GM19372 (cell line): Measurements from ENCODE around the gene MMD2.
A peak's percentile ranks its signal among the peaks of the same experiment; 100 is the strongest.
"Not testable (repeated sequence)": the region's sequence is repeated elsewhere in the genome, so short reads cannot be mapped to it uniquely, and the experiment has no call there.

ENCODE experiments used
- ATAC-seq: cut with Tn5 transposase; IDR thresholded peaks from one replicate; pipeline ENCODE4 v1.9.1; 2021; ENCODE audit warnings: mild to moderate bottlenecking, low read depth, moderate library complexity; ENCODE audit not compliant: unreplicated experiment

The MMD2 gene

DNA sequence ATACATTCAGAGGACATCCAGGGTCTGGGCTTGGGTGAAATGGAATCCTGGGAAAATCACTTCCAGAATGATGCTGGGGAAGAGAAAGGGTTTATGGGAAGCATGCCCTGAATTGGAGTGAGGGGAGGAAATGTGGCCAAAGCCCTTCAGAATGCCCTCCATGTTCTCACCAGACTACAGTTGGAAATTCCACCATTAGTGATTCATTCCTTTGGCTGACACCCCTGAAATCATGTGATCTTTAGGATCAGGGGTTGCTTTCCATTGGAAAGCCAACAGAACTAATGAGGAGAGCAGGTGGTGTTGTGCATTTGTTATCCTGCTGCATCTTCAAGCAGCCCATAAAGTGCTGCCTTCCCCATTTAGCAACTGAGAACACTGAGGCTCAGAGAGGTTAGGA is 54.6 kb downstream of the MMD2 start:
- ATAC-seq = no peak

DNA sequence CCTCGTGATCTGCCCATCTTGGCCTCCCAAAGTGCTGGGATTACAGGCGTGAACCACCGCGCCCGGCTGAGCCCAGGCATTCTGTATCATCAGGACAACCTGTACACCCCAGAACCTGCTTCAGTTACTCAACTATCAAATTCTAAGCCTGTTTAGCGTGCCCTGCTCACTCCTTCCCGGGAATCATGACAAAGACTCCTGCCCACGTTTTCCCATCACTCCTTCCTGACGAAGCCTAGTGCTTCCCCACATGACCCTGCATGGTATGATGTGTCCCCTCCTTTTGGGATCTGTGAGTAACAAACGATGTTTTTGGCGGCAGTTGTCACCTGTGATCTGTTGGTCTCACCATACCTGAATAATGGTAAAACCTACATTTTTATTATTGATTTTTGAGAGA is 63.2 kb downstream of the MMD2 start:
- ATAC-seq = no peak

DNA sequence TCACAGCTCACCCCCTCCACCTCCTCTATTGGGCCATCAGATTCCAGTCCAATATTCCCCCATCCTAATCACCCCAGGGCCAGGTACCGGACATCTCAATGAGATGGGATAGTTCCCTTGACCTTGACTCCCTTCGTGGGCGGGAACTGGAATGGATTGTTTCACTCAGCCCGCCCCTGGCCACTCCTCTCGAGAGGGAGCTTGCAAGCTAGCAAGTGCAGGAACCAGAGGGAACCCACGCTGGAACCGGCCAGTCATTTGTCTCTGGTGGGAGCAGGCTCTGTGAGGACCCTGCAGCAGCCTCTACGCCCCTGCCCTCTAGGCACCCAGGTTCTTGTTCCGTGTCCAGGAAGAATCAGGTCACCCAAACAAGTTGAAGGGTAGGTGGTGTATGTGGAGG is 64.5 kb downstream of the MMD2 start:
- ATAC-seq = no peak

DNA sequence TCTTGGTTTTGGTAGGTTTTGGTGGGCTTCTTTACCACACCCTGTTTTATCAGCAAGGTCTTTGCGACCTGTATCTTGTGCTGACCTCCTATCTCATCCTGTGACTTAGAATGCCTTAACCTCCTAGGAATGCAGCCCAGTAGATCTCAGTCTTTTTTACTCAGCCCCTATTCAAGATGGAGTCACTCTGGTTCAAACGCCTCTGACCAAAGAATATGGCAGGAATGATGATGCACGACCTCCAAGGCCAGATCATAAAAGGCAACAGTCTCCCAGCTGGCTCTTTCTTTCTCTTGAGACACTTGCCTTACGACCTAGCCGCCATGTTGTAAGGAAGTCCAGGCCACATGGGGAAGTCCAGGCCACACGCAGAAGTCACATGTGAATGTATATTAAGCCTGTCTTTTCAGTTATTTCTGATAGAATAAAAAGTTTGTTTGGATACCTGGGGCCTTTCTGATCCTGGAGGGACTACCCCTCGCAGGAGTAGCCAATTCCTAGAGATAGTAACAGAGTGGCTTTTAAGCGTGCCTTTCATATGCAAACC is 65.0 kb downstream of the MMD2 start:
- no peak for ATAC-seq

DNA sequence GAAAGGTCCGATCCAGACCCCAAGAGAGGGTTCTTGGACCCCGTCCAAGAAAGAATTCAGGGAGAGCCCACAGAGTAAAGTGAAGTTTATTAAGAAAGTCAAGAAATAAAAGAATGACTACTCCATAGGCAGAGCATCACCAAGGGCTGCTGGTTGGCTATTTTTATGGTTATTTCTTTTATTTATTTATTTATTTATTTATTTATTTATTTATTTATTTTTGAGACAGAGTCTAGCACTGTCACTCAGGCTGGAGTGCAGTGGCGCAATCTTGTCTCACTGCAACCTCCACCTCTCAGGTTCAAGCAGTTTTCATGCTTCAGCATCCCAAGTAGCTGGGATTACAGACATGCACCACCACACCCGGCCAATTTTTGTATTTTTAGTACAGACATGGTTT is 65.8 kb downstream of the MMD2 start:
- ATAC-seq = not testable (repeated sequence)

- ATAC-seq = not testable (repeated sequence)
Measured at GRCh38 chr7:4891522-4891921, 67.5 kb downstream of the MMD2 start.

- ATAC-seq = no peak
Measured at GRCh38 chr7:4889682-4890081, 69.3 kb downstream of the MMD2 start.

DNA sequence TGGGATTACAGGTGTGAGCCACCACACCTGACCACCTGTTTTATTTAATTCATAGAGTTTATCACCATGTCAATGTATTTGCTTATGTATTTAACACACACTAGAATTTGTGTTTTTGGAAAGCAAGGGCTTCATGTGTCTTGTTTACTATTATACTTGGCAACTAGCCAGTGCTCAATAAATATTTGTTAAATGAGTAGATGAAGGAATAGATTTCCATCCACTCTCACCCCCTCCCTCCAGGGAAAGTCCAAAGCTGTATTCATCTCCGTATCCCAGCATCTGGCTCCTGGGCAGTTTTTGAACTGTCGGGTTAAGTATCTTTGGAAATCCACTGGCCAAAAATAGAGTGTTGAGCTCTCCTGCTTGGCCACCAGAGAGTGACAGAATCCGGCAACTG is 70.8 kb downstream of the MMD2 start:
- no peak for ATAC-seq

DNA sequence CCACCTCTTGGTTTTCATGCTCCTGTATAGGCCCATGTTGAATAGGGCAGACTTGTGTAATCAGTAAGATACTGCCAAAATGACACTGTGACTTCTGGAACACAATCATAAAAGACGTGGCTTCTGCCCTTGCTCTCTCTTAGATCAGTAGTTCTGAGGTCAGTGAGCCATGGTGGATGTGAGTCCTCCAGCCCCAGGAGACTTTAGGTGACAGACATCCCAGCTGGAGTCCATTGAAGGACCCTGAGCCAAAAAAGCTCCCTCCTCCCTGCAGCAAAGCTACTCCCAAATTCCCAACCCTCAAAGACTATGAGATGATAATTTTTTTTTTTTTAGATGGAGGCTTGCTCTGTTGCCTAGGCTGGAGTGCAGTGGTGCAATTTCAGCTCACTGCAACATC is 72.3 kb downstream of the MMD2 start:
- ATAC-seq = no peak

DNA sequence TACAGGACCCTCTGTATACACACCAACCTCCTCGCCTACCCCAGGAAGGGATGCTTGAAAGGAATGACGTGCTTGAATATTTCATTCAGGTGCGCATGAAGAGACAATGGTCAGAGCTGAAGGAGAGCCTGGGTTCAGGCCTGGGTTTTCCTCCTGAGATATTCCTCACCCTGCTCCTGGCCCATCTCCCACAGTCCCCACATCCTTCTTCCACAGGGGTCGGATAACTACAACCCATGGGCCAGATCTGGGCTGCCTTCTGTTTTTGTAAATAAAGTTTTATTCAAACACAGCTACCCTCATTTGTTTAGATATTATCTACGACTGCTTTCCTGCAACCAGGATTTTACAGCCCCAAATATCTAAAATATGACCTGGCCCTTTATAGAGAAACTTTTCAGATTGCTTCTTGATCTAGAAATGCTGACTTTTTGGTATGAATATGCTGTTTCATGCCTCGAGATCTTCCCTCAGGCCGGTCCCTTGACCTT is 73.6 kb downstream of the MMD2 start:
- ATAC-seq = no peak

- no peak for ATAC-seq
Measured at GRCh38 chr7:4884164-4884563, 74.8 kb downstream of the MMD2 start.

- ATAC-seq = peak; percentile 76
Measured at GRCh38 chr7:4883372-4884144, 75.4 kb downstream of the MMD2 start, which contains the start of gene RADIL. Gene RADIL, minus strand, starts transcription at chr7:4883716. Its CDS starts 5,577 bp downstream, at chr7:4878139.

- ATAC-seq = no peak
Measured at GRCh38 chr7:4883033-4883371, 76.0 kb downstream of the MMD2 start.

DNA sequence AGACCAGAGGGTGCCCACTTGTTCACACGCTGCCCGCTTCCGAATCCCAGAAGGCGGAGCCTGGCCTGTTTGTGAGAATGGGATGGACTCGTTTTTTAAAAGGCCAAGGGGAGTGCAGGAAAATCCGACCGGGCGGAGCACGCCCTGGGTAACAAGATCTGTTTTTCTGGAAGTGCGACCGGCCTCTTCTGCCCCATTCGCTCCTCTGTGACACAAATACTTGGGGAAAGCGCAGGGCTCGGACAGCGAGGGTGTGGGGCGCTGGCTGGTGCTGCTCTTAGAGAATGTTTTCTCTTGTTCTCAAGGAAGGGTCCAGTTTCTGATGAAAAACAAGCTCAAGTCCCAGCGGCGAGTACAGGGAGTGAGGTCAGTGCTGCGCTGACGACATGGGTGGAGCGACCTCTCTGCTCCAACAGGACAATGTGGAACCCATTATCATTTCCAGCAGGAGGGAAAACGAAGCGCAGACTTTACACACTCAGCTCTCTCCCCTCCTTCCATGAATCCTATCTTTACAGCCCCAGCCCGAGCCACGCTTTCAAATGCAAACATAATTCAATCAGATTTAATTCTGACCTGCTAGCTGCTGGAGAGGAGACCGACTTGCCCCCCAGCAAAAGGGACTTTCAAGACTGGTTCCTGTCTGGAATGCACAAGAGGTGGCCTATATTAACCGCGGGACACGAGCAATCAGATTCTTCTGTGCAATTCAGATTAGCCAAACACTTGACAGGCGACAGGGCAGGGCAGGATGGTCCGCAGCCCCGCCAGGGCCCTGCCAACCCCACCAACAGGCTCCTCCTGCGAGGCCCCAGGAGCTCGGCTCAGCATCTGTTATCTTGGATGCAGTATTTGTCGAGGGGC is 76.6 kb downstream of the MMD2 start:
- ATAC-seq = no peak

DNA sequence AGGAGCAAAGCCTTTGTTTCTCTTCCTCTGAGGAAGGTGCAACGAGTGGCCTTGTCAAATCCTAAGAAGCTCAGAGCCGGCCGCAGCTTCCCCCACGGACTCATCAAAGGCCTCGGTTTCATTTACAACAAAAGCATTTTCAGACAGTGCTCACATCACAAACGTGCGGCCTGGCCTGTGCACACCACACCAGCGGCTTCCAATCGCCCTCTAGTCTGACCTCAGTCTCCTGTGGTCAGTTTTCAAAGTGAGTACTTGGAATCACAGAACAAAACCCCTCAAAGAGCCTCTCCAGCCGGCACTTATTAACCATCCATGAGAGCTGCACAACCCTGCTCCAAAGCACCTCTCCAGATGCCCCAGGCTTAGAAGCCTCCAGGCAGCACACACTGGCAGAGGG is 78.8 kb downstream of the MMD2 start:
- no peak for ATAC-seq

DNA sequence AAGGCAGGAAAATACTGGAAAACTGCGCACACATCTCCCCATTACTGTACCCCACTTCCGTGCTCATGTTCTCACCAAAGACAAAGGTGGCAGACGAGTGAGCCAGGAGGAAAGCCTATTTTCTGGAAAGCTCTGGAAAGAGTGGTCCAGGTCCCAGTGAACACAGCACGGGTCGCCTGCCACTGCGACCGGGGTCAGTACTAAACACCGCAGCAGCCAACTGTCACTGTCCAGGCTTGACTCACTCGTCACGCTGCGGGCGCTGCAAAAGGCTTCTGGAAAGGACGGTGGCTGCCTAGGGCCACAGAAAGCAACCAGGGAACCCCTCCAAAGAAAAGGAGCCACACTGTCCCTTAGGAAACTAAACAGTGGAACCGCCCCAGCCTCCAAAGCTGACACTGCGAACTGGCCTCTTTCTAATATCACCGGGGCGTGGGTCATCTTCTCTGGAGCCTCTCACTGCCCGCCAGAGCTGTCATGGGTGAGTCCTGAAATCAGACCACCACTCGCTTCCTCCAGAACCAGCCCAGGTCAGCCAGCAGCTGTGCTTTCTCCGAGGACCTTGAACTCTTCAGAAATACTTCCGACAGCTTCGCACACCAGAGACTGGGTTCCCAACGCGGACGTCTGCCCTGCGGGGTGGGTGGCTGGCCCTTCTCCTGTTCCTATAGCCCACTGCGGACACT is 79.4 kb downstream of the MMD2 start:
- ATAC-seq = no peak

DNA sequence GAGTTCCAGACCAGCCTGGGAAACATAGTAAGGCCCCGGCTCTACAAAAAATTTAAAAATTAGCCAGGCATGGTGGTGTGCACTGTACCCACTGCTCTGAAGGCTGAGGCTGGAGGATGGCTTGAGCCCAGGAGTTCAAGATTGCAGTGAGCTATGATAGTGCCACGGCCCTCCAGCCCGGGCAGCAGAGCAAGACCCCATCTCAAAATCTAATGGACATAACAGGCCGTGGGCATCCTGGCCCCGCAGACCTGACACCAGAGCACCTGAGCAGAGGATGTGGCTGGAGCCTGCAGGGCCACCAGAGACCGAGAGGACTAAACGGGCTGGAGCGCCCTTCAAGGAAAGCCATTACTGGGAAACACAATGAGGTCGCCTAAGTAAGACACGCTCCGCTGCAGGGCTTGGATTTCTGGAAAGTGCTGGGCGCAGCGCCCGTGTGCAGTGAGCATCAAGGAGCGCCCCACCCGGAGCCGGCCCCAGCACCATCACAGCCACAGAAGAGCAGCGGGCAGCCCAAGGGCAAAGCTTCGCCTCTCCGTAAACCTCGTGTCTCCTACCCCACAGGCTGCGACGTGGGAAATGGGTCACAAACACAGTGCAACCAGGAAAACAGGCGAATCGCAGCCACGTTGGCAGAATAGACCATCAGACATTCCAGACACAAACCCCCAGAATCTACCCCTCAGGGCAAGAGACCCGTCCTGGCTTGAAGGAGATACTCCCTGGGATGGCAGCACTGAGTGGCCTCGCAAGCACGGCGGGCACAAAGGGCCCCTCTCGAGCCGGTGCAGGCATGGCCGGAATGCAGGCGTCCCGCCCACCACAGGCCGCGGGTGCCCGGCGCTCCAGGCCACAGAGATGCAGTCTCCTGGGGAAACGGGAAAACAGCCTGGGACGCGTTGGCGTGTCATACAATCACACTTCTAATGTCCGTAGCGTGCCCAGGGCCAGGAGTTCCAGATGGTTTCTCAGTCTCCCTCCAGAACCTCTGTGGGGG is 80.4 kb downstream of the MMD2 start:
- no peak for ATAC-seq

GRCh38 chr7:4876586-4876985 is 82.4 kb downstream of the MMD2 start:
- no peak for ATAC-seq

GRCh38 chr7:4875391-4875790 is 83.6 kb downstream of the MMD2 start:
- no peak for ATAC-seq
